ENCODE measurements around the gene CD74.

DNA sequence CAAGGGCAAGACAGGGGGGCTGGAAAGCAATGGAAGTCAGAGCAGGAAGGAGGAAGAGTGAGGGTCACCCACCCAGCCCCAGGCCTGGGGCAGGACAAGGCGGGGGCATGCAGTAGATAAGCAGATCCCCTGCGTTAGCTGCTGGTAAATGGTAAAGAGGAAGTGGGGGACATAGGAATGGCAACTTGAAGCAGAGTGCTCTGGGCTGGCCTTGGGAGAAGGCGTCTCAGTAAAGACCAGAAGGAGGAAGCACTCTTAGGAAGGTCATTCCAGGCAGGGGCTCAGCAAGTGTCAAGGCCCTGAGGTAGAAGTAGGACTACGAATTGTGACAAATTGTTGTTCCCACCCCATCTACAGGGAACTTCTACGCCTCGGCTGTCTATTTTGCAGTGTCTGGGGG lies 40.1 kb downstream of the CD74 start:
- TF ChIP-seq, protein P1, sequence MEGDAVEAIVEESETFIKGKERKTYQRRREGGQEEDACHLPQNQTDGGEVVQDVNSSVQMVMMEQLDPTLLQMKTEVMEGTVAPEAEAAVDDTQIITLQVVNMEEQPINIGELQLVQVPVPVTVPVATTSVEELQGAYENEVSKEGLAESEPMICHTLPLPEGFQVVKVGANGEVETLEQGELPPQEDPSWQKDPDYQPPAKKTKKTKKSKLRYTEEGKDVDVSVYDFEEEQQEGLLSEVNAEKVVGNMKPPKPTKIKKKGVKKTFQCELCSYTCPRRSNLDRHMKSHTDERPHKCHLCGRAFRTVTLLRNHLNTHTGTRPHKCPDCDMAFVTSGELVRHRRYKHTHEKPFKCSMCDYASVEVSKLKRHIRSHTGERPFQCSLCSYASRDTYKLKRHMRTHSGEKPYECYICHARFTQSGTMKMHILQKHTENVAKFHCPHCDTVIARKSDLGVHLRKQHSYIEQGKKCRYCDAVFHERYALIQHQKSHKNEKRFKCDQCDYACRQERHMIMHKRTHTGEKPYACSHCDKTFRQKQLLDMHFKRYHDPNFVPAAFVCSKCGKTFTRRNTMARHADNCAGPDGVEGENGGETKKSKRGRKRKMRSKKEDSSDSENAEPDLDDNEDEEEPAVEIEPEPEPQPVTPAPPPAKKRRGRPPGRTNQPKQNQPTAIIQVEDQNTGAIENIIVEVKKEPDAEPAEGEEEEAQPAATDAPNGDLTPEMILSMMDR (IDR thresholded peaks at IDR 0.05): no peak
- no peak for TF ChIP-seq POLR2A (IDR thresholded peaks at IDR 0.05)

Data from thyroid gland (tissue), 4 donors.